HCT116 (cell line): ENCODE results near the gene ZC3H7A. TPM values are rescaled to one million over a fixed set of nuclear protein-coding genes. Genes with fewer than 3 reads are reported as not detected.

Experiments used
- ATAC-seq: fragments of 200-7000 bp; cut with Tn5 transposase; 2 replicates; pipeline ENCODE4 v1.9.1; 2020; ENCODE audit warnings: mild to moderate bottlenecking, moderate library complexity
- BruUV-seq: library from RNA; stranded (reverse); fragments of 400-500 nt; replicated peaks from 2 replicates; lab custom pipeline; 2021; lab: Mats Ljungman, UMichigan
- CTCF ChIA-PET: fragments of 300-600 bp; sonication (Branson Sonifier 250); formaldehyde crosslinking; loops from one replicate; lab custom pipeline; 2021; ENCODE audit warnings: antibody characterized with exemption; lab: Charles Lee
- POLR2A ChIA-PET: fragments of 300-600, 350-600 bp; sonication (Branson Sonifier 250); formaldehyde crosslinking; loops from one replicate; lab custom pipeline; 2021; ENCODE audit warnings: antibody characterized with exemption; lab: Charles Lee
- RAD21 ChIA-PET, 2 experiments: fragments of 300-600 bp; sonication (Branson Sonifier 250); formaldehyde crosslinking; loops; one replicate each; lab custom pipeline; 2023; ENCODE audit warnings: low total read pairs in 2 of 2; ENCODE audit not compliant: uncharacterized antibody in 2 of 2, unreplicated experiment in 2 of 2, low non-redundant PET in 1 of 2; lab: Charles Lee
- DNase-seq: peaks from one replicate; pipeline ENCODE4 v3.0.0-alpha.2; 2010; ENCODE audit warnings: low read depth, low spot score
- H2AFZ ChIP-seq: fragments of 200-600 bp; shearing (Covaris generic), sonication (generic); 2 replicates; pipeline ENCODE4 v1.6.1; 2017; ENCODE audit warnings: low read depth, mixed run types, mixed read lengths, antibody characterized with exemption, low read length; ENCODE audit not compliant: poor library complexity, severe bottlenecking
- H3K27ac ChIP-seq: 2 replicates; pipeline ENCODE4 v1.5.1; 2012; ENCODE audit warnings: low read depth, low read length
- H3K27me3 ChIP-seq: fragments of 200-600 bp; sonication (generic); 2 replicates; pipeline ENCODE4 v1.6.1; 2016; ENCODE audit warnings: mixed run types, low read length, mixed read lengths; ENCODE audit not compliant: insufficient read depth
- H3K36me3 ChIP-seq, 2 experiments: fragments of 200-500 bp in 1 of 2; fragments of 200-600 bp in 1 of 2; sonication (Bioruptor generic) in 1 of 2; sonication (generic) in 1 of 2; 2 replicates each; pipeline versions ENCODE4 v1.5.1 to v1.6.1; 2014 to 2016; ENCODE audit warnings: low read length in 2 of 2, inconsistent platforms in 1 of 2, mixed read lengths in 1 of 2, mixed run types in 1 of 2; ENCODE audit not compliant: insufficient read depth in 2 of 2, control insufficient read depth in 1 of 2
- H3K4me1 ChIP-seq, 2 experiments: fragments of 200-600 bp in 1 of 2; sonication (generic) in 1 of 2; 2 replicates each; pipeline versions ENCODE4 v1.5.1 to v1.6.1; 2012 to 2017; ENCODE audit warnings: low read length in 2 of 2, inconsistent platforms in 1 of 2, mild to moderate bottlenecking in 1 of 2, mixed read lengths in 1 of 2, mixed run types in 1 of 2, moderate library complexity in 1 of 2; ENCODE audit not compliant: insufficient read depth in 2 of 2, control insufficient read depth in 1 of 2
- H3K4me2 ChIP-seq: fragments of 200-600 bp; sonication (generic); 2 replicates; pipeline ENCODE4 v1.6.1; 2017; ENCODE audit warnings: mixed run types, low read length, mixed read lengths
- H3K4me3 ChIP-seq, 2 experiments: fragments of 200-600 bp in 1 of 2; sonication (generic) in 1 of 2; replicated peaks in 1 of 2; 2 replicates each; pipeline ENCODE4 v1.5.1; 2011 to 2016; ENCODE audit warnings: low read length in 2 of 2, control low read depth in 1 of 2, low read depth in 1 of 2, mild to moderate bottlenecking in 1 of 2, mixed read lengths in 1 of 2, mixed run types in 1 of 2
- H3K79me2 ChIP-seq: fragments of 200-600 bp; sonication (generic); 2 replicates; pipeline ENCODE4 v1.6.1; 2017; ENCODE audit warnings: mild to moderate bottlenecking, mixed run types, low read length, moderate library complexity, mixed read lengths; ENCODE audit not compliant: insufficient read depth
- H3K9ac ChIP-seq: fragments of 200-600 bp; sonication (generic); 2 replicates; pipeline ENCODE4 v1.6.1; 2016; ENCODE audit warnings: low read length, mixed read lengths
- H3K9me2 ChIP-seq: fragments of 200-600 bp; sonication (generic), shearing (Covaris generic); 2 replicates; pipeline ENCODE4 v1.6.1; 2017; ENCODE audit warnings: mixed run types, mild to moderate bottlenecking, moderate library complexity; ENCODE audit not compliant: insufficient read depth
- H3K9me3 ChIP-seq, 2 experiments: fragments of 200-500 bp in 1 of 2; fragments of 200-600 bp in 1 of 2; sonication (Bioruptor generic) in 1 of 2; sonication (generic) in 1 of 2; 2 replicates each; pipeline ENCODE4 v1.6.1; 2014 to 2017; ENCODE audit warnings: low read length in 2 of 2, mixed read lengths in 2 of 2, inconsistent platforms in 1 of 2, low read depth in 1 of 2, mild to moderate bottlenecking in 1 of 2, mixed run types in 1 of 2, moderate library complexity in 1 of 2; ENCODE audit not compliant: control insufficient read depth in 1 of 2, insufficient read depth in 1 of 2
- H4K20me1 ChIP-seq: fragments of 200-600 bp; sonication (generic), shearing (Covaris generic); 2 replicates; pipeline ENCODE4 v1.6.1; 2017; ENCODE audit warnings: mixed run types, mild to moderate bottlenecking, moderate library complexity; ENCODE audit not compliant: insufficient read depth
- CBX3 ChIP-seq: IDR thresholded peaks from 2 replicates; pipeline ENCODE4 v1.6.1; 2012; ENCODE audit warnings: low read depth
- ELF1 ChIP-seq: IDR thresholded peaks from 2 replicates; pipeline ENCODE4 v1.6.1; 2012; ENCODE audit warnings: low read depth, borderline replicate concordance
- POLR2AphosphoS5 ChIP-seq: IDR thresholded peaks from 2 replicates; pipeline ENCODE4 v1.6.1; 2011; ENCODE audit warnings: mild to moderate bottlenecking, low read depth, low read length, moderate library complexity
- SIN3A ChIP-seq: IDR thresholded peaks from 2 replicates; pipeline ENCODE4 v1.6.1; 2012; ENCODE audit warnings: low read depth
- ZFX ChIP-seq: fragments of 450-650 bp; IDR thresholded peaks from 2 replicates; pipeline ENCODE4 v1.6.1; 2017
- intact Hi-C: fragments of 100-400 bp; cut with micrococcal nuclease; formaldehyde crosslinking; loops from 2 replicates; pipeline ENCODE4 v1.10.0; 2022
- total RNA-seq: library from RNA; stranded (reverse); gene quantifications from one replicate; pipeline ENCODE4 v1.2.1, GENCODE V29; 2021; ENCODE audit not compliant: unreplicated experiment
- TF ChIP-seq, protein P1 (sequence below): IDR thresholded peaks from 2 replicates; pipeline ENCODE4 v1.6.1; 2011; ENCODE audit warnings: mild to moderate bottlenecking, low read length, moderate library complexity; ENCODE audit not compliant: insufficient replicate concordance; ENCODE audit errors: extremely low read depth
- TF ChIP-seq, protein P2 (sequence below): IDR thresholded peaks from 2 replicates; pipeline ENCODE4 v1.6.1; 2012; ENCODE audit warnings: low read depth
- TF ChIP-seq, protein P3 (sequence below): IDR thresholded peaks from 2 replicates; pipeline ENCODE4 v1.6.1; 2012

Gene ZC3H7A
- total RNA-seq, 1 experiment from 2014 or later, result 33.4 TPM

DNA sequence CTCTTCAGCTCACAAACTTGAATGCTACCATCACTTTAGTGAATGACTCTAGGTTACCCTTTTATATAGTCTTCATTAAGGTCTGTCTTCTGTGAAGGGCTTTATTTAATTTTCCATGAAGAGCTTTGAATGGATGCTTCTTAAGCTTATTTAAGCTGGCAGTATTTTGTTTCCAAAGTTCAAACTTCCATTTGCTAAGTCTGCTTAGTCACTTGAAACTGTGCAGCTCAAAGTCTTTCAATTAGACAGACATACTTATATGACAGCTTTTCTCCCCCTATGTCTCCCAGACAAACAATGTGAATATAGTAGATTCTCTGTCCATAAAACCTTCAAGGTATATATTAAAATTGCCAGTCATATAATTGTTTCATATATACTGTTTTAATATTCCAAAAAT, 77.9 kb downstream of the ZC3H7A start:
- Histone ChIP-seq H3K79me2 (peaks cover 10% of the 10 kb centered on the region), H3K4me3 (no peak overlapping the region), H3K9me3 (no peaks in the 10 kb centered on the region), H3K27me3 (no peaks in the 10 kb centered on the region), H3K9ac (no peak overlapping the region), H3K4me1 (no peaks in the 10 kb centered on the region), H3K4me2 (no peak overlapping the region), H3K9me2 (no peaks in the 10 kb centered on the region), H2AFZ (no peak overlapping the region), H4K20me1 (no peaks in the 10 kb centered on the region), H3K27ac (no peak overlapping the region), H3K36me3 (peaks cover 9 to 22% of the 10 kb centered on the region in 2 experiments; a peak in 3 of 4 replicates)
- ChIA-PET POLR2A (interaction anchor here (0.6 to 0.8 kb wide), 2 partner anchors 12 to 44 kb away, joined by 3 to 4 read pairs; no protein-coding TSS in a partner anchor), CTCF (interaction anchor here (0.9 to 1.2 kb wide), 2 partner anchors 187 to 323 kb away, joined by 3 to 4 read pairs; no protein-coding TSS in a partner anchor), RAD21 (no interaction called here)
- intact Hi-C loops, result loop anchor here (10.0 kb wide), 1 partner anchor 754 kb away; no protein-coding TSS in a partner anchor
- ATAC-seq (no peak), DNase-seq (no peak)
- no TSS peak for BruUV-seq
- TF ChIP-seq SIN3A, result no peak
- no peak for TF ChIP-seq ZFX
- no peak for TF ChIP-seq ELF1
- TF ChIP-seq, protein P1, sequence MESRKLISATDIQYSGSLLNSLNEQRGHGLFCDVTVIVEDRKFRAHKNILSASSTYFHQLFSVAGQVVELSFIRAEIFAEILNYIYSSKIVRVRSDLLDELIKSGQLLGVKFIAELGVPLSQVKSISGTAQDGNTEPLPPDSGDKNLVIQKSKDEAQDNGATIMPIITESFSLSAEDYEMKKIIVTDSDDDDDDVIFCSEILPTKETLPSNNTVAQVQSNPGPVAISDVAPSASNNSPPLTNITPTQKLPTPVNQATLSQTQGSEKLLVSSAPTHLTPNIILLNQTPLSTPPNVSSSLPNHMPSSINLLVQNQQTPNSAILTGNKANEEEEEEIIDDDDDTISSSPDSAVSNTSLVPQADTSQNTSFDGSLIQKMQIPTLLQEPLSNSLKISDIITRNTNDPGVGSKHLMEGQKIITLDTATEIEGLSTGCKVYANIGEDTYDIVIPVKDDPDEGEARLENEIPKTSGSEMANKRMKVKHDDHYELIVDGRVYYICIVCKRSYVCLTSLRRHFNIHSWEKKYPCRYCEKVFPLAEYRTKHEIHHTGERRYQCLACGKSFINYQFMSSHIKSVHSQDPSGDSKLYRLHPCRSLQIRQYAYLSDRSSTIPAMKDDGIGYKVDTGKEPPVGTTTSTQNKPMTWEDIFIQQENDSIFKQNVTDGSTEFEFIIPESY, result no peak
- TF ChIP-seq, protein P2, sequence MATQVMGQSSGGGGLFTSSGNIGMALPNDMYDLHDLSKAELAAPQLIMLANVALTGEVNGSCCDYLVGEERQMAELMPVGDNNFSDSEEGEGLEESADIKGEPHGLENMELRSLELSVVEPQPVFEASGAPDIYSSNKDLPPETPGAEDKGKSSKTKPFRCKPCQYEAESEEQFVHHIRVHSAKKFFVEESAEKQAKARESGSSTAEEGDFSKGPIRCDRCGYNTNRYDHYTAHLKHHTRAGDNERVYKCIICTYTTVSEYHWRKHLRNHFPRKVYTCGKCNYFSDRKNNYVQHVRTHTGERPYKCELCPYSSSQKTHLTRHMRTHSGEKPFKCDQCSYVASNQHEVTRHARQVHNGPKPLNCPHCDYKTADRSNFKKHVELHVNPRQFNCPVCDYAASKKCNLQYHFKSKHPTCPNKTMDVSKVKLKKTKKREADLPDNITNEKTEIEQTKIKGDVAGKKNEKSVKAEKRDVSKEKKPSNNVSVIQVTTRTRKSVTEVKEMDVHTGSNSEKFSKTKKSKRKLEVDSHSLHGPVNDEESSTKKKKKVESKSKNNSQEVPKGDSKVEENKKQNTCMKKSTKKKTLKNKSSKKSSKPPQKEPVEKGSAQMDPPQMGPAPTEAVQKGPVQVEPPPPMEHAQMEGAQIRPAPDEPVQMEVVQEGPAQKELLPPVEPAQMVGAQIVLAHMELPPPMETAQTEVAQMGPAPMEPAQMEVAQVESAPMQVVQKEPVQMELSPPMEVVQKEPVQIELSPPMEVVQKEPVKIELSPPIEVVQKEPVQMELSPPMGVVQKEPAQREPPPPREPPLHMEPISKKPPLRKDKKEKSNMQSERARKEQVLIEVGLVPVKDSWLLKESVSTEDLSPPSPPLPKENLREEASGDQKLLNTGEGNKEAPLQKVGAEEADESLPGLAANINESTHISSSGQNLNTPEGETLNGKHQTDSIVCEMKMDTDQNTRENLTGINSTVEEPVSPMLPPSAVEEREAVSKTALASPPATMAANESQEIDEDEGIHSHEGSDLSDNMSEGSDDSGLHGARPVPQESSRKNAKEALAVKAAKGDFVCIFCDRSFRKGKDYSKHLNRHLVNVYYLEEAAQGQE, result no peak
- TF ChIP-seq CBX3, result no peak
- TF ChIP-seq POLR2AphosphoS5, result no peak
- TF ChIP-seq, protein P3, sequence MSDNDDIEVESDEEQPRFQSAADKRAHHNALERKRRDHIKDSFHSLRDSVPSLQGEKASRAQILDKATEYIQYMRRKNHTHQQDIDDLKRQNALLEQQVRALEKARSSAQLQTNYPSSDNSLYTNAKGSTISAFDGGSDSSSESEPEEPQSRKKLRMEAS, result no peak
